Peyer's patch (tissue), 4 donors: Measurements from ENCODE around the gene MYO7A. TPM values are rescaled to one million over a fixed set of nuclear protein-coding genes. Genes with fewer than 3 reads are reported as not detected.

Source experiments
- DNase-seq, 3 donors: peaks; one replicate each; pipeline ENCODE4 v3.0.0-alpha.2; 2017 to 2019
- H3K27ac ChIP-seq, 4 donors: fragments of 200-600 bp; sonication (generic); one replicate each; pipeline ENCODE4 v1.5.1; 2016 to 2019
- H3K27me3 ChIP-seq, 2 donors: fragments of 200-600 bp; sonication (generic); one replicate each; pipeline ENCODE4 v1.5.1; 2019
- H3K36me3 ChIP-seq, 3 donors: fragments of 200-600 bp; sonication (generic); one replicate each; pipeline ENCODE4 v1.5.1; 2016 to 2019
- H3K4me1 ChIP-seq, 4 donors: fragments of 200-600 bp; sonication (generic); one replicate each; pipeline ENCODE4 v1.5.1; 2016 to 2019
- H3K4me3 ChIP-seq, 4 donors: fragments of 200-600 bp; sonication (generic); 1 replicate in 3 of 4; 2 replicates in 1 of 4; pipeline ENCODE4 v1.5.1; 2016 to 2019; ENCODE audit warnings: mild to moderate bottlenecking in 1 of 4
- H3K9me3 ChIP-seq, 4 donors: fragments of 200-600 bp; sonication (generic); one replicate each; pipeline ENCODE4 v1.5.1; 2016 to 2019; ENCODE audit warnings: mild to moderate bottlenecking in 1 of 4
- POLR2A ChIP-seq, 2 donors: fragments of 450-650 bp; IDR thresholded peaks; one replicate each; pipeline ENCODE4 v1.5.1; 2017; ENCODE audit warnings: antibody characterized with exemption in 2 of 2, mild to moderate bottlenecking in 2 of 2, moderate library complexity in 2 of 2
- total RNA-seq, 4 donors: library from RNA; depleted of rRNA; stranded (reverse); fragments of >200 nt; gene quantifications; one replicate each; pipeline ENCODE4 v1.1.0, GENCODE V29; 2016
- TF ChIP-seq, protein P1 (sequence below), 6 experiments: fragments of 450-650 bp in 4 of 6; fragments of 200-600 bp in 2 of 6; sonication (generic) in 1 of 6; IDR thresholded peaks; one replicate each; pipeline ENCODE4 v1.5.1; 2017 to 2019; ENCODE audit warnings: antibody characterized with exemption in 6 of 6, mild to moderate bottlenecking in 3 of 6, moderate library complexity in 1 of 6

The MYO7A gene
- total RNA-seq, 4 donors from 2014 or later: 6.1 to 15.7 (median 7.1) TPM

DNA sequence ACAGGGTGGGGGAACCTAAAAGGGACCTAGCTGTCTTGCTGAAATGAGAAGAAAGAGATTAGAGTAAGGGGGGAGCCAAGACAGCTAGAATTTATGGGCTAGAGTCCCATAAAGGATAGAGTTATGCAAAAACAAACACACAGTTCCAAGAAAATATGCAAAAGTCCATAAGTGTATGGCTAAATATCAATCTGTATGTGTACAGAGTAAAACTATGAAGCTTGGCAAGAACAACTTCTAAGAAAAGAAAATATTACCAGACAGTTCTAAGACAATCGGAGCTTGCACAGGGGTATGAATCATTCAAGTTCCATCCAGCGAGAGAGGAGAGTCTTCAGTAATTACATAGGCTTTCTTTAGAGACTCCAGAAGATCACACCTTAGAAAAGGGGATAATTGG is 131.6 kb downstream of the MYO7A start:
- H3K4me3 ChIP-seq: no peak overlapping the region
- no peaks in the 10 kb centered on the region for H3K27me3 ChIP-seq
- H3K36me3 ChIP-seq: no peaks in the 10 kb centered on the region
- H3K27ac ChIP-seq: no peak overlapping the region
- no peak for TF ChIP-seq POLR2A (IDR thresholded peaks at IDR 0.05)
- TF ChIP-seq, protein P1, sequence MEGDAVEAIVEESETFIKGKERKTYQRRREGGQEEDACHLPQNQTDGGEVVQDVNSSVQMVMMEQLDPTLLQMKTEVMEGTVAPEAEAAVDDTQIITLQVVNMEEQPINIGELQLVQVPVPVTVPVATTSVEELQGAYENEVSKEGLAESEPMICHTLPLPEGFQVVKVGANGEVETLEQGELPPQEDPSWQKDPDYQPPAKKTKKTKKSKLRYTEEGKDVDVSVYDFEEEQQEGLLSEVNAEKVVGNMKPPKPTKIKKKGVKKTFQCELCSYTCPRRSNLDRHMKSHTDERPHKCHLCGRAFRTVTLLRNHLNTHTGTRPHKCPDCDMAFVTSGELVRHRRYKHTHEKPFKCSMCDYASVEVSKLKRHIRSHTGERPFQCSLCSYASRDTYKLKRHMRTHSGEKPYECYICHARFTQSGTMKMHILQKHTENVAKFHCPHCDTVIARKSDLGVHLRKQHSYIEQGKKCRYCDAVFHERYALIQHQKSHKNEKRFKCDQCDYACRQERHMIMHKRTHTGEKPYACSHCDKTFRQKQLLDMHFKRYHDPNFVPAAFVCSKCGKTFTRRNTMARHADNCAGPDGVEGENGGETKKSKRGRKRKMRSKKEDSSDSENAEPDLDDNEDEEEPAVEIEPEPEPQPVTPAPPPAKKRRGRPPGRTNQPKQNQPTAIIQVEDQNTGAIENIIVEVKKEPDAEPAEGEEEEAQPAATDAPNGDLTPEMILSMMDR (IDR thresholded peaks at IDR 0.05): no peak
- no peaks in the 10 kb centered on the region for H3K4me1 ChIP-seq
- H3K9me3 ChIP-seq: peaks cover 0 to 3% (median 0%) of the 10 kb centered on the region in 4 donors
- DNase-seq: no peak

DNA sequence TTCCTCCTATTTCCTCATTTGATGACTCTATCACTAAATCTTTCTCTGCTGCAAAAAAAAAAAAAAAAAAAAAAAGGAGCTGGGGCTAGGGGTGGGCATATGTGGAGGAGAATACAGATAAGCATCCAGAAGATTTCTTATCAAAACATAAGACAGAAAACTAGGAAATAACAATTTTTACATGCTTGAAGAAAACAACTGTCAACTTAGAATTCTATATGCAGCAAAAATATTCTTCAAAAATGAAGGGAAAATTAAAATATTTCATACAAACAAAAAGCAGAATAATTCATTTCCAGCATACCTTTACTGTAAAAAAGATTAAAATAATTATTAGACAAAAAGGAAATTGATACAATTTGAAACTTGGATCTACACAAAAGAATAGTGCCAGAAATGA is 134.8 kb downstream of the MYO7A start:
- Histone ChIP-seq H3K27me3 (no peaks in the 10 kb centered on the region), H3K4me3 (no peak overlapping the region), H3K27ac (no peak overlapping the region), H3K4me1 (no peaks in the 10 kb centered on the region), H3K9me3 (peaks cover 0 to 3% (median 0%) of the 10 kb centered on the region in 4 donors), H3K36me3 (no peaks in the 10 kb centered on the region)
- TF ChIP-seq, protein P1 (IDR thresholded peaks at IDR 0.05): no peak
- no peak for TF ChIP-seq POLR2A (IDR thresholded peaks at IDR 0.05)
- no peak for DNase-seq

Other genes with a start within 250 kb of the MYO7A start
- 10 to 100 TPM in 3 of 4 donors, 1 to 10 TPM in 1; 5.0 to 76.4 (median 26.2) TPM for gene B3GNT6, start 93.8 kb upstream of the MYO7A start, total RNA-seq
- gene CAPN5, start 61.3 kb upstream of the MYO7A start, total RNA-seq: 100 to 1,000 TPM in 3 of 4 donors, 10 to 100 TPM in 1; 75.9 to 203 (median 162) TPM
- gene OMP, start 25.4 kb upstream of the MYO7A start, total RNA-seq: 10 to 100 TPM; 11.2 to 44.3 (median 21.3) TPM
- gene GDPD4, start 173.4 kb downstream of the MYO7A start, total RNA-seq: not detected